ENCODE measurements around the gene FUT8. TPM values are rescaled to one million over a fixed set of nuclear protein-coding genes. Genes with fewer than 3 reads are reported as not detected.
"Not testable (repeated sequence)": the region's sequence is repeated elsewhere in the genome, so short reads cannot be mapped to it uniquely, and the experiment has no call there.

The FUT8 gene
- total RNA-seq, 2 donors from 2014 or later: 9.5 to 13.5 TPM

DNA sequence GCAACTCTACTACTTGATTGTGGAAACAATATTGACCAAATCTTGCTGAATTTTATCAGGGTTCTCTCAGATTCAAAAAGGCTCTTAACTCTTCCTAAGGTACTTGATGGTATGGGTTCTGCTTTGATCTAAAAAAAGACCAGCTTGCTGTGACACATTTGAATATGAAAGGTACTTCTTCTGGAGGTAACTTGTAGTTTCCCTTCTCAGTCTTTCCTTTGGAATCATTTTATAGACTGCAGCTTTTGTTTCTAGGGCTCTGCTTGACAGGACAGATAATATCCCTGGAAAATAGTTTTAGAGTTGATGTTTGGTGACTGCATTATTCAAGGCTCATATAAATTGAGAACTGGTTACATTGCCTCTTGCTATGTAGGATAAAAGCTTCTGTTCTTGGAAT, 251.9 kb downstream of the FUT8 start:
- TF ChIP-seq, protein P1, sequence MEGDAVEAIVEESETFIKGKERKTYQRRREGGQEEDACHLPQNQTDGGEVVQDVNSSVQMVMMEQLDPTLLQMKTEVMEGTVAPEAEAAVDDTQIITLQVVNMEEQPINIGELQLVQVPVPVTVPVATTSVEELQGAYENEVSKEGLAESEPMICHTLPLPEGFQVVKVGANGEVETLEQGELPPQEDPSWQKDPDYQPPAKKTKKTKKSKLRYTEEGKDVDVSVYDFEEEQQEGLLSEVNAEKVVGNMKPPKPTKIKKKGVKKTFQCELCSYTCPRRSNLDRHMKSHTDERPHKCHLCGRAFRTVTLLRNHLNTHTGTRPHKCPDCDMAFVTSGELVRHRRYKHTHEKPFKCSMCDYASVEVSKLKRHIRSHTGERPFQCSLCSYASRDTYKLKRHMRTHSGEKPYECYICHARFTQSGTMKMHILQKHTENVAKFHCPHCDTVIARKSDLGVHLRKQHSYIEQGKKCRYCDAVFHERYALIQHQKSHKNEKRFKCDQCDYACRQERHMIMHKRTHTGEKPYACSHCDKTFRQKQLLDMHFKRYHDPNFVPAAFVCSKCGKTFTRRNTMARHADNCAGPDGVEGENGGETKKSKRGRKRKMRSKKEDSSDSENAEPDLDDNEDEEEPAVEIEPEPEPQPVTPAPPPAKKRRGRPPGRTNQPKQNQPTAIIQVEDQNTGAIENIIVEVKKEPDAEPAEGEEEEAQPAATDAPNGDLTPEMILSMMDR (IDR thresholded peaks at IDR 0.05): no peak

DNA sequence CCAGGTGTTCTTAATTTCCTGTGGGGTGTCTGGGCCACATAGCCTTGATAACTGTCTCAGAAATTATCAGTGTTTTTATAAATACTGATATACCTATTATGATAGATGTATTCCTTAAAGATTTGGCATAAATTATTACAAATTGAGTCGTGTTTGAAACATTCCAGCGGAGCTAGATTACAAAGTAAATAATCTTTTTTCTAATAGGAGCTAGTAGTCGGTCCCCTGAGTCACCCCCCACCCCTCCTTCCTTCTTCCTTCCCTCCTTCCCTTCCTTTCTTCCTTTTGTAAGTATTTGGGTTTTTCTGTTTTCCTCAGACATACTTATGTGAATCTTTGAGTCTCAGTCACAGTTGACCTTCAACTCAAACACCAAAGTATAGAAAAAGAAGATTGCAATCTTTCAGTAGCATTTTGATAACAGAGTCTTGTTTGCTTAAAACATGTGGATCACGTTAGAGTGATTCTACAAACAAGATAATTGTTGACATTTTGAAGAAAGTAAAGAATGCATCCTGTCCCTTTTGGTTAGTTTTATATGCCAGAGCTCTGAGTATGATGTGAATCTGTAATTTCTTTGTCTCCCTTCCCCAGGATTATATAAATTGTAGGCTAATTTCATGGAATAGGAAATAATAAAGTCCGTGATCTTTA, 264.0 kb downstream of the FUT8 start:
- H3K9me3 ChIP-seq: no peaks in the 10 kb centered on the region
- no peaks in the 10 kb centered on the region for H3K36me3 ChIP-seq
- no peak overlapping the region for H3K27ac ChIP-seq
- TF ChIP-seq, protein P1 (IDR thresholded peaks at IDR 0.05): no peak
- H3K4me3 ChIP-seq: no peak overlapping the region
- H3K4me1 ChIP-seq: no peaks in the 10 kb centered on the region
- no peaks in the 10 kb centered on the region for H3K27me3 ChIP-seq
- DNase-seq (ENCODE audit: low spot score): no peak

More for the DNA sequence above, 251.9 kb downstream of the FUT8 start:
- Histone ChIP-seq H3K4me1 (no peaks in the 10 kb centered on the region), H3K36me3 (no peaks in the 10 kb centered on the region), H3K27me3 (no peaks in the 10 kb centered on the region), H3K9me3 (no peaks in the 10 kb centered on the region), H3K27ac (no peak overlapping the region), H3K4me3 (no peak overlapping the region)
- no peak for DNase-seq (ENCODE audit: low spot score)

DNA sequence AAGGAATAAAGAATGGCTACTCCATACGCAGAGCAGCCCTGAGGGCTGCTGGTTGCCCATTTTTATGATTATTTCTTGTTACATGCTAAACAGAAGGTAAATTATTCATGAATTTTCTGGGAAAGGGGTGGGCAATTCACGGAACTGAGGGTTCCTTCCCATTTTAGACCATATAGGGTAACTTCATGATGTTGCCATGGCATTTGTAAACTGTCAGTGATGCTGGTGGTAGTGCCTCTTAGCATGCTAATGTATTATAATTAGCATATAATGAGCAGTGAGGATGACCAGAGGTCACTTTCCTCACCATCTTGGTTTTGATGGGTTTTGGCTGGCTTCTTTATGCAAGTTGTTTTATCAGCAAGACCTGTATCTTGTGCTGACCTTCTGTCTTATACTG, 273.0 kb downstream of the FUT8 start:
- TF ChIP-seq, protein P1 (IDR thresholded peaks at IDR 0.05): no peak
- H3K27me3 ChIP-seq: no peaks in the 10 kb centered on the region

DNA sequence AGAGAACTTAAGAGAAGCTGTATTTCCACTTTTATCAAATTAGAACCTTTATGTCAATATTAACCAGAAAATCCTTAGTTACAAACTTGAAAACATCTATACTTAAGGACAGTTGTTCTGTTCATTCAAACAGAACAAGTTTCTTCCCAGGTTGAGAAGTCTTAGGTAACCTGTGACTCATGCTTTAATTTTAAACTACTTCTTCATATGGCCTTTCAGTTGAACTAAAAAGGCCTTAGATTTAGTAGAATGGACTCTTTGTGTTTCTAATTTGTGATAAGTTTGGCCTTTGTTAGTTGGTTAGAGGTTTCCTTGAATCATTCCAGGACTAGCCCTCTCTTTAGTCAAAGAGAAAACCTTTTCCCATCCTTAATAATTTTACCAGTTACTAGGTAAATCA, 274.2 kb downstream of the FUT8 start:
- TF ChIP-seq, protein P1 (IDR thresholded peaks at IDR 0.05): no peak
- Histone ChIP-seq H3K27me3 (no peaks in the 10 kb centered on the region), H3K9me3 (peaks cover 0 to 4% of the 10 kb centered on the region in 2 donors), H3K4me1 (no peaks in the 10 kb centered on the region), H3K36me3 (no peaks in the 10 kb centered on the region), H3K4me3 (no peak overlapping the region), H3K27ac (no peak overlapping the region)
- no peak for DNase-seq (ENCODE audit: low spot score)

More for the DNA sequence above, 273.0 kb downstream of the FUT8 start:
- H3K4me3 ChIP-seq: no peak overlapping the region
- H3K36me3 ChIP-seq: no peaks in the 10 kb centered on the region
- H3K9me3 ChIP-seq: peaks cover 0 to 4% of the 10 kb centered on the region in 2 donors
- H3K4me1 ChIP-seq: no peaks in the 10 kb centered on the region
- DNase-seq (ENCODE audit: low spot score): no peak
- H3K27ac ChIP-seq: no peak overlapping the region

DNA sequence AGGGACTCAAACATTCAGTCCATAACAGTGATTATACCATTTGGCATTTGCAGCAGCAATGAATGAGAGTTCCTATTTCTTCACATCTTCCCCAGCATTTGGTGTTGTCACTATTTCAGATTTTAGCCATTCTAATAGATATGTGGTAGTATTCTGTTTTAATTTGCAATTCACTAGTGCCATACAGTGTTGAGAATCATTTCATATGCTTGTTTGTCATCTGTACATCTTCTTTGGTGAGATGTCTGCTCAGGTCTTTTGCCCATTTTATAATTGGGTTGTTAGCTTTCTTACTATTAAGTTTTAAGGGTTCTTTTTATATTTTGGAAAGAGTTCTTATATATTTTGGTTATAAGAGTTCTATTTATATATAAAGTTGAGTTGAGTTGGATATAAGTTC, 276.5 kb downstream of the FUT8 start:
- no peaks in the 10 kb centered on the region for H3K36me3 ChIP-seq
- TF ChIP-seq, protein P1 (IDR thresholded peaks at IDR 0.05): no peak
- DNase-seq (ENCODE audit: low spot score): no peak

DNA sequence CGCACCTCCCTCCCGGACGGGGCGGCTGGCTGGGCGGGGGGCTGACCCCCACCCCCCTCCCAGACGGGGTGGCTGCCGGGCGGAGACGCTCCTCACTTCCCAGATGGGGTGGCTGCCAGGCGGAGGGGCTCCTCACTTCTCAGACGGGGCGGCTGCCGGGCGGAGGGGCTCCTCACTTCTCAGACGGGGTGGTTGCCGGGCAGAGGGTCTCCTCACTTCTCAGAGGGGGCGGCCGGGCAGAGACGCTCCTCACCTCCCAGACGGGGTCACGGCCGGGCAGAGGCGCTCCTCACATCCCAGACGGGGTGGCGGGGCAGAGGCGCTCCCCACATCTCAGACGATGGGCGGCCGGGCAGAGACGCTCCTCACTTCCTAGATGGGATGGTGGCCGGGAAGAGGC, 280.0 kb downstream of the FUT8 start:
- DNase-seq (ENCODE audit: low spot score); H3K27ac ChIP-seq; H3K4me3 ChIP-seq; H3K9me3 ChIP-seq; H3K27me3 ChIP-seq; H3K36me3 ChIP-seq; H3K4me1 ChIP-seq: not testable (repeated sequence)

More for the DNA sequence above, 276.5 kb downstream of the FUT8 start:
- Histone ChIP-seq H3K4me1 (no peaks in the 10 kb centered on the region), H3K27ac (no peak overlapping the region), H3K27me3 (no peaks in the 10 kb centered on the region), H3K9me3 (peaks cover 0 to 4% of the 10 kb centered on the region in 2 donors), H3K4me3 (no peak overlapping the region)
